NCI-H226 (cell line): Measurements from ENCODE around the gene GSC2.
A peak's percentile ranks its signal among the peaks of the same experiment; 100 is the strongest.

Source experiments
- DNase-seq: peaks from one replicate; pipeline ENCODE4 v3.0.0-alpha.2; 2015

GSC2 gene, protein sequence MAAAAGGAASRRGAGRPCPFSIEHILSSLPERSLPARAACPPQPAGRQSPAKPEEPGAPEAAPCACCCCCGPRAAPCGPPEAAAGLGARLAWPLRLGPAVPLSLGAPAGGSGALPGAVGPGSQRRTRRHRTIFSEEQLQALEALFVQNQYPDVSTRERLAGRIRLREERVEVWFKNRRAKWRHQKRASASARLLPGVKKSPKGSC

DNA sequence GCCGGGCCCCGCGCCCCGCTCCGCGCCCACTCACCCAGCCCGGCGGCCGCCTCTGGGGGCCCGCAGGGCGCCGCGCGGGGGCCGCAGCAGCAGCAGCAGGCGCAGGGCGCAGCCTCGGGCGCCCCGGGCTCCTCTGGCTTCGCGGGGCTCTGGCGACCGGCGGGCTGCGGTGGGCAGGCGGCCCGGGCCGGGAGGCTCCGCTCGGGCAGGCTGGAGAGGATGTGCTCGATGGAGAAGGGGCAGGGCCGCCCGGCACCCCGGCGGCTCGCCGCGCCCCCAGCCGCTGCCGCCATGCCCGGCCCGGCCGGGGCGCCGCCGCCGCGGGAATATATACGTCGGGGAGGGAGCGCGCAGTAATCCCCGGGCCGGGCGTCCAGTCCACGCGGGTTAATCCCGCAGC is at the start of gene GSC2:
Gene GSC2 (minus strand): TSS at position 302 of the 400 bp plus-strand sequence. CDS start 9 bp downstream, at position 293.
- no peak for DNase-seq

DNA sequence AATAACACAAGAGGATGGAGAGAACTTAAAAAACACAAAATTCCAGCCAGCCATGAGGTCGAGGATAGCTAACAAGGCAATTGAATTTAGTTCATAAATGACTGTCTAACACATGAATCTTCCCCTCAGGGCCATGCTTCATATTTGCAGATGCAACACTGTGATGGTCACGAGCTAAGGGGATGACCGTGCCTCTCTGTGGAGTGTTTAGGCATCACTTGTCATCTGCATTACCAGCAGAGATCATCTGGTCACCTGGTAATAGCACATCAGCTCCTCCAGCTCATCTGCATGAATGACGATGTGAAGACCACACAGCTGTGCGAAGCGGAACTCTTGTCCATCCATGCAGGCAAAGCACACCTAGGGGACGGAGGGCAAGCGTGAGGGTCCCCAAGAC is 49.4 kb upstream of the GSC2 start:
- DNase-seq = no peak

DNA sequence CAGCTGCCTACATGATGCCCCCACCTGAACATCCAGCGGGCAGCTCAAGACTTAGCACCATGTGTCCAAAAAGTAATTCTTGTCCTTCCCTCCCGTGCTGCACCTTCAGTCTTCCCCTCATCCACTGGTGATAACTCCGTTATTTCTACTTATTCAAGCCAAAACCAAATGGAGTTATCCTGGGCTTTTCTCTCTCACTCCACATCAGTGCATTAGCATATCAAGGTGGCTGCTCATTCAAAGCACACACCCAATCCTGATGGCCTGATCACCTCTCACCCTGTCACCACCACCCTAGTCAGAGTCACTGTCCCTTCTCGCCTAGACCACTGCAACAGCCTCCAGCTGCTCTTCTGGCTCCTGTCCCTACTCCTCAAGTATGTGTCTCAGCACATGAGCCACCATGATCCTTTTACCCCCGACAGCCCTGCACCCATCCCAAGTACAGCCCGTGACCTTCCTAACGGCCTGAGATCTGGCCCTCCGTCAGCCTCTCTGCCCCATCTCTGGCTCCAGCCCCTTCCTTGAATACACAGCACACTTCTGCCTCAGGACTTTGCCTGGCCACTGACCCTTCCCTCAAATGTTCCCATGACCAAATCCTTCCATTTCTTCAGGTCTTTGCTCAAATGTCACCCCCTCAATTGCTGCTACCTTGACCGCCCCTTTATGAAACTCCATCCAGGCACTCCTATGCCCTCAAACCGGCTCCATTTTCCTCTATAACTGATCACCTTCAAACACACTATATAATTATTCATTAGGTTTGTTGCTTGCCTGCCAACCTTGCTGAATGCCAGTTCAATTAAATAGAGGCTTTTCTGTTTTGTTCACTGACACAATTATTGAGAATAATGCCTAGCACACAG is 48.1 kb upstream of the GSC2 start:
- DNase-seq = no peak

DNA sequence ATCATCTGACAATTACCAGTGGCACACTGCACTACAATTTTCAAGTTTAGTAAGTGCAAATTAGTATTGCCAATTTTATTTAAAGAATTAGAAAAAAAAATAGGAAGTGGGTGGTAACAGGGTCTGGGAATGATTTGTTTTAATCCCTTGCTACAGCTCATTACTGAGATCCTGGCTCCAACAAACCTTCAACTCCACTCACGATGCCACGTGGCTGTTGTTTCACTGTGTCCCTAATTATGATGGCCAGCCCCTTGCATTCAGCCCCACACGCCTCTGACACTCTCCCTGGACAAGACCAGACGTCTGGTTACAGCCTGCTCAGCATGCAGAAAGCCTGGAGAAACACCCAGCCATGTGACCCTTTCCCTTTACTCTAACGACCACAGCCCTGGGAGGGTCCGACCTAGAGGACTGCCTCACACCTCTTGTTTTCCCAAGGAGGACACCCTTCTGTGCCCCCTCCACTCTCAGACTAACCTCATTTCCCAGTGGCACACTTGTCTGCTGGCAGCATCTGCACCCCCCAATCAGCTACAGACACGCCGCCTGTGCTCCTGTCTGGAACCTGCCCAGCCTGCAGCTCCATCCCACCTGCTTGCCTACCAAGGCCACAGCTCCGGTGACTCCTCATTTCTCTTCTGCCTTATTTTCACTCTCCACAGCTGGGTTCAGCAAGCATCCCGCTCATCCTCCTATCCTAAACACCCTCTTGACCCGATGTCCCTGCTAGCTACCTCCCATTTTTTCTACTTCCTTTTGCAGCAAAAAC is 46.9 kb upstream of the GSC2 start:
- no peak for DNase-seq

DNA sequence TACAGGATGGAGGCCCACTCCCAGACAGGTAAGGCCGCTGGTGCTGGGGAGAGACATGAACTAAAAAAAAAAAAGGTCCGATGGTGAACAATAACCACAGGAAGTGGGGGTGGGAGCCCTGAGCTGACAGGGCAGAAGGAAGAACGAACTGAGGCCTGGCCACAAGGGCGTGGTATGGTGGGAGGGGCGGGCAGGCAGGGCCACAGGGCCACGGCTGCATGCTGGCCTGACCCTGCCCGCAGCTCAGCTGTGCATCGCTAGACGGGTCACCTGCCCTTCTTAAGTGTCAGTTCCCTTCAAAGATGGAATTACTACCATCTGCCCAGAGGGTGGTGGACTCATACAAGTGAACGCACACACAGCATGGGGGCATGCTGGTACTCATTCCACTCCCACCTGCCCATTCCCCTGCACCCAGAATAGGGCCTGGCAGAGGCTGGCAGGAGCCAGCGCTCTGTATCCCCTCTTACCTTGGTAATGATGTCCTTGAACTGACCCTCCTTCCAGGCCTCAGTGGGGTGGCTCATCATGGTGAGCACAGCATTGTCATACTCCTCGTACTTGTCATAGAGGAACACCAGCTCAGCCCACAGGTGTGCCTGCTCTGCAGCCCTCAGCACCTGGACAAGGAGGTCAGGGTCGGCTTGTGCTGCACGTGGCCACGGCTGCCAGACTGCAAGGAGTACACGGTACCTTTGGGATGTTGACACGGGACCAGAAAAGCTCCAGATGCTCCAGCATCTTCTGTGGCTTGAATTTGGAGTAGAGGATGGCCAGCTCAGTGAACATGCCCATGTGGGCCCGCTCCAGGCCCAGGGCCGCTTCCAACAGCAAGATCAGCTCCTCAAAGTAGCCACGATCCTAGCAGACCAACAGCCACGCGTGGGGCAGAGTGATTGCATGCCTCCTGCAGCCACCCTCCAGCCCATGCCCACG is 46.0 kb upstream of the GSC2 start:
- DNase-seq = no peak

DNA sequence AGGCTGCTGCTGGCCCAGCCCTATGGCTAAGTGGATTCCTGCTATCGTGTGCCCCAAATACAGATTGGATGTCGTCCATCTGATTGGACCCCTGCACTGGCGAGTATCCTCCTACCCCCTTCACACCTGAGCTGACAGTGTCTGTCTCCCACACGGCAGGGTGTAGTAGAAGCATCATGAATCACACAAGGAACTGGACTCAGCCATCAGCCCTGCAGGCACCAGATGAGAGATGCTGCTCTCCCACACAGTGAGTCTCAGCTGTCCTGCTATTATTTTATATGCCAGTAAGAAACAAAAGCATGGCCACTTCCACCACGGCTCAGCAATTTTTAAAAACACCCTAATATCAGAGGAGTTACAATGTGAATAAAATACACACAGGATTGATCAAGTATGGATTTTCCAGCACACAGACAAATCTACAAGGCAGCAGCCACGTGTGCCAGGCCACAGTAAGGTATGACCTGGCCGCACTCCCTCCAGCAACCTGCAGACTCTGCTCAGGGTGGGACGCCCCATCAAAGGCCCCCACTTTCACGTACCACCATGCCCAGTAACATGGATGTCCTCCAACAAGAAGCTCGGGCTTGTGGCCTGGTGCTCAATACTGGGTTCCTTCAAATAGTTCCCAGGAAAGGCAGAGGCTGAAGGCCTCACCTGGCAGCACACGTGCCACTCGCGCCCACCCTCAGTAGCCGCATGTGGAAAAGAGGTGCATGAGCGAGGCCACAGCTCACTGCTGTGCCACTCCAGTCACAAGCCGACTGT is 44.9 kb upstream of the GSC2 start:
- no peak for DNase-seq

DNA sequence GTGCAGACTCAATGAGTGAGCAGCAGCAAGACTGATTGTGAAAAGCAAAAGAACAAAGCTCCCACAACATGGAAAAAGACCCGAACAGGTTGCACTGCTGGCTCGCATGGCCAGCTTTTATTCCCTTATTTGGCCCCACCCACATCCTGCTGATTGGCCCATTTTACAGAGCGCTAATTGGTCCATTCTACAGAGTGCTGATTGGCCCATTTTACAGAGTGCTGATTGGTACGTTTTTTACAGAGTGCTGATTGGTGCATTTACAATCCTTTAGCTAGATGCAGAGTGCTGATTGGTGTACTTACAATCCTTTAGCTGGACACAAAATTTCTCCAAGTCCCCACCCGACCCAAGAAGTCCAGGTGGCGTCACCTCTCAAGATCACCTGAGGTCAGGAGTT is 43.8 kb upstream of the GSC2 start:
- DNase-seq = no peak

DNA sequence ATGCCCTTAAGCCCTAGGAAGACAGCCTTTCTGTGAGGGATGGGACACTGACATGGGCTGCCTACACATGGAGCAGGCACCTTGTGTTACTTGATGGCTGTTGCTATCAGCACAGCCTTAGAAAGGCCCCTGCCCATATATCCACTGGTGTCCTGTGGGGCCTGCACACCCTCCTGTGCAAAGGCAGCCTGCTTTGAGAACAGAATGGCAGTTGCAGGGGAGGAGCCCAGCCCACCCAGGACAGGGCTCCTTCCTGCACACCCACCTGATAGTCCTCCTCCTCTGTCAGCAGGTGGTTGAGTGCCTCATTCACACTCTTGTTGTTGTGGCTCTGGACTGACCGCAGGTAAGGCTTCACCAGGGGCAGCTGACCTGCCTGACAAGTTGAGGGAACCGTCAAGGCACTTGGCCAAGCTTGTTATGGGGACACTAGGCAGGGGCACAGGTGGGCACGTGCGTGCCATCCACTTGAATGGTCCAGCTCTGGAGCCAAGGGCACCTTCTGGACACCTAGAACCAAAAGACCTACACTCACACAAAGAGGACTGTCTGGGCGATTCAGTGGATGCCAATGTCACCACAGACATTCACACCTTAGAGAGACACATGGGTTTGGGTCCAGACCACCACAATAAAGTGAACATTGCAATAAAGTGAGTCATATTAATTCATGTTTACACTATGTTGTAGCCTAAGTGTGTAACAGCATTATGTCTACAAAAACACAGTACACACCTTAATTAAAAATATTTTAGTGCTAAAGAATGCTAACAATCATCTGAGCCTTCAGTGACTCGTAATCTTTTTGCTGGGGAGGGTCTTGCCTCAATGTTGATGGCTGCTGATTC is 37.8 kb upstream of the GSC2 start:
- no peak for DNase-seq

DNA sequence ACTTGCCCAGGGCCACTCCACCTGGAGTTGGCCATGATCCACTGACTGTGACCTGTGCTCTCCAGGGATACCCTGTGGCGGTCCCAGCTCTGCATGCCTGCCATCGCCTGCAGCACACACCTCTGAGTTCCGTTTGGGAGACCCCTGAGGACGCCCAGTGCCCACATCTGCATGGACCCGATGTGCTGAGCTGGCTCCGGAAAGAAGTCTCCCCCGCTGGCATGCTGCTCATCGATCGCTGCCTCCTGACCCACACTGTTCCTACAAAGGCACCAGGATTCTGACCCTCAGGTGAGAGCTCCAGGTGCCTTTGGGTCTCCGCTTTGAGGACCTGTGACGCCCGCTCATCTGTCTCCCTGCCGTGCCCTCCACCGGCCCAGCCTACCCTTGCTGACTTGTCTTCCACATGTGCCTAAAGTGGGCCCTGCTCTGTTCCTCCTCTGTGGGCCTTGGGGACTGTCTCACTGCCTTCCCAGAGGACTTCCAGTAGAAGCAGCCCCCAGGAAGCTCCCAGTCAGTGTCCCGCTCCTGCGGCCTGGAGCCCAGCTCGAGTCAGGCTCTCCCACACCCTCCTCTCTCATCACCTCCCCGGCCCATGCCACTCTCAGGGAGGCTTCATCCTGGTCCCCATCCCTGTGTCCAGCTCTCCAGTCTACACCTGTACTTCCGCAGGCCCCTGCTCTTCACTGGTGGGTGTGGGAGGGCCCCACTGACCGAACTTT is 34.3 kb upstream of the GSC2 start:
- DNase-seq = no peak

DNA sequence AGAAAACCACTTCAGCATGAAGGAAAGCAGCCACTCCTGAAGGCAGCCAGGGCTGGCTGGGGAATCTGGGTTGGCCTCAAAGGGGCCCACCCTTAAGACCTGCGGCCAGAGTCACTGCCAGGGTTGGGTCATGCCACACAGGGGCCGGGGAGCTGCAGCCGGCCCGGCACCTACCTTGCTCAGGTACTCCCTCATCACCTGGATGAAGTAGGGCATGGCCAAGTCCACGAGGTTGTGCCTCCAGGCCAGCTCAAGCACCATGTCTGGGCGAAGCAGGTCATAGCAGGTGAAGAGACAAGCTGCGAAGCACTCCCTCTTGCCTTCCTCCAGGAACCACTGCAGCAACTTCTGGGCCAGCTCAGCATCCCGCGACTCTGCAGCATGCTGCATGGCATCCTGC is 33.1 kb upstream of the GSC2 start:
- DNase-seq = no peak

DNA sequence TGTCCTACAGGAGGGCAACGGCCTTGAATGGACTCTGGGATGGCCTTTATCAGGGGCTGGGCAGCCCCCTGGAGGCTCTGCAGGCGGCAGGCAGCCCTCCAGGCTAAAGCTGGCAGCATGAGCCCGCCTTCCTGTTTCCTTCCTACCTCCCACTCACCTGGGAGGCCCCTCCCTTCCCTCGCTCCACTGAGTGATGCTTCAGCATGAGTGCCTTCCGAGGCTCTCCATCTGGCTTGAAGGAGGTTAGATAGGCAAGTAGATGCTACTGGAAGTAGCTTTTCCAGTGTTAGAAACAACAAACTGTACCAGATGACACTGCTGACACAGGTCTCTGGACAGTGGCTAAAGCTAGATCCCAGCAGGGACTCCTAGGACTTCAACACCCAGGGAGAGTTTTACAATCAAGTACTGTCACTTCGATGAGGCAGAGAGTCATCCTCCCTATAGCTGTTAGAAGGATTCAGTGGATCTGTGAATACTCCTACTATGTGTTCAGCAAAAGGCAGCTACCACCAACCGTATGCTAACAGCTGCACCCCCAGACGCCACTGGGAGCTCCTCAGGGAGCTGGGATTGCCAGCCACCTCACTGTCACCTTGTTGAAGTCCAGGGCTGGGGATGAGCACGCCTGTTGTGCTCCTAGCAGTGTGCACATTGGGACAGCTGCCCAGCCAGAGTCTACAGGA is 32.5 kb upstream of the GSC2 start:
- DNase-seq = no peak

DNA sequence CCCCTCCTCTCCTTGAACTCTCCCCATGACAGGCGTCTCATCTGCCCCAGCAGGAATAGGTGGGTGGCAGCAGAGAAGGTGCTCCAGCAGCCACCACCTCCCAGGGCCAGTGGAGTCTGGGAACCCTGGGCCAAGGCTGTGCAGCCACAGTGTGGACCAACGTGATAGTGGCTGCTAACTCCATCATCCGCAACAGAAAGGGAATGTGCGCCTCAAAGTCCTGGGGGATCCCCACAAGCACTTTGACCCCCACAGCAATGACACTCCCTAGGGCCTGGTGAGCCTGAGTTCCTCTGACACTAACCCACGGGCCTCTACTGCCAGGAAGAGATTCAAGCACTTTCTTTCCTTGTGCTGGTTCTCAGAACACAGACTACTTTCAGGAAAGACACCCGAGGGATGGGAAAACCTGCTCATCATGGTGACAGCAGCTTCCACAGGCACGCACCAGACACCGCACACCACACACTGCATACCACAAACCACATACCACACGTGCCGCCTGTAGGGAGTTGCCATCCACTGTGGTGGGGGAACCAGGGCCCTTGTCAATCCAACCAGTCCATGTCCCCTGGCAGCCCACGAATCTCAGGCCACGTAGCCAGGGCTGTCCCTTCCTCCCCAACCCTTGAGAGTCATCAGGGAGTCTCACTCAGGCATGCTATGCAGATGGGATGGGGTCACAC is 31.8 kb upstream of the GSC2 start:
- DNase-seq = no peak

DNA sequence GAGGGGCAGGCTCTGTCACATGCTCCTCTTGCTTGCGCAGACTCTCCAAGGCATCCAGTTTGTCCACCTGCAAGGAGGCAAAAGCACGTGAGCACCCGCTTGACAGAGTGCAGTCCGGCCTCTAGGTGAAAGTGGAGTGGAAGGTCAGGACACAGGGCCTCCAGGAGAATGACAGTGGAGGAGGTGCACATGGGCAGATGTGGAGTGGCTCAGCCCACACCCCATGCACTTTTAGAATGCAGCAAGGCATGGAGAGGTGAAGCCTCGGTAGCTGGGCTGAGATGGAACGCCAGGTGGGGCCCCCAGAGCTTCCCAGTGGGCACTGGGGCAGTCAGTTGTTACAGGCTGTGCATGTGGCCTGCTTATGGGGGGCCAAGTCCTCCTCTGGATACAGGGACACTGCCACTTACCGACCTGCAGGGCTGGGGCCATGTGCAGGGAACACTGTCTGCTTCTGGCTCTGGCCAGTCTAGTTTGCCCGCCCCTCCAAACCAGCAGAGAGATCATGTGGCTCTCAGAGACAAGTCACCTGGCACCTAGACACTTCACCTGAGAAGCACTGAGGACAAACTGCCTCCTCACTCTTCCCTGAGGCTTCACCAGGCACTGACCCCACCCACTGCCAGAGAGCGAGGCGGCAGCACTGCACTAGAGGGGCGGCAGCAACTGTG is 30.8 kb upstream of the GSC2 start:
- no peak for DNase-seq

DNA sequence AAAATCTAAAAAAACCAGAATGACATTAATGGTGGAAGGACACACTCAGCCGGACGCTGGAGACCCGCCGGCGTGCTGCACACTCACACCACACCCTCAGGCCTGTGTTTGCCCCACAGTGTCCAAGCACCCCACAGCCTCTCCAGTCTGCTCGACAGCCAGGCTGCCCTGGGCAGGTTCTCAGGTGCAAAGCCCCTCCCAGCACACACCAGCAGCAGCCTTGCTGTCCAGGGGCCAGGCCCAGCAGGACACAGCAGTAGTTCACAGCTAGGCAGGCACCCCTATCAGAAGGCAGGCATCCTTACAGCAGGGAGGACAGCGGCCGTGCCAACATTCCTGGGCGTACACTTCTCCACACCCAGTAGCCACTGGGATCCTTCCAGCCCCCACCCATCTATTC is 30.1 kb upstream of the GSC2 start:
- DNase-seq = no peak

DNA sequence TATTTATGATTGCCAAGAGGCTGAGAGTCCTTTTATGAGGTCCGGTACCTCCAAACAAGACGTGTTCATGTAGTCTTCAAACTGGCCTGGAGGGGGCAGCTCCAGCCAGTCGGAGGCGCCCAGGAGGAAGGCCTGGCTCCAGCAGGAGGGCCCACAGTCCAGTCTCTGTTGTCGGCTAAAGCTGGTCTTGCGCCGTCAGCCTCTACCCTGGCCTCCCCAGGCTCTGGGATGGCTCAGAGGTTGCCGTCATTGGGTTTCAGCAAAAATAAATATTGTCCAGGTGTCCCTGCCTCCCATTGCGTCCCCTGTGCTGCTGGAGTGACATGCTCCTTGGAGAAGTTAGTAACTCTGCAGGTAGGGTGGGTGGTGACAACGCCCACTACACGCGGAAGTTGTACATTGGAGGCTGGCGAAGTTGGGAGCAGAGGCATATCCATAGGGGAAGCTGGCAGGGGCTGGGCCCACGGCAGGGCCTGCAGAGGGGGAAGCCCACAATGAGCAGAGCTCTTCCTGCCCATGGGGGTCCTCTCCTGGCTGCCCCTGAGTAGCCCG is 29.5 kb upstream of the GSC2 start:
- DNase-seq = peak; percentile 26

DNA sequence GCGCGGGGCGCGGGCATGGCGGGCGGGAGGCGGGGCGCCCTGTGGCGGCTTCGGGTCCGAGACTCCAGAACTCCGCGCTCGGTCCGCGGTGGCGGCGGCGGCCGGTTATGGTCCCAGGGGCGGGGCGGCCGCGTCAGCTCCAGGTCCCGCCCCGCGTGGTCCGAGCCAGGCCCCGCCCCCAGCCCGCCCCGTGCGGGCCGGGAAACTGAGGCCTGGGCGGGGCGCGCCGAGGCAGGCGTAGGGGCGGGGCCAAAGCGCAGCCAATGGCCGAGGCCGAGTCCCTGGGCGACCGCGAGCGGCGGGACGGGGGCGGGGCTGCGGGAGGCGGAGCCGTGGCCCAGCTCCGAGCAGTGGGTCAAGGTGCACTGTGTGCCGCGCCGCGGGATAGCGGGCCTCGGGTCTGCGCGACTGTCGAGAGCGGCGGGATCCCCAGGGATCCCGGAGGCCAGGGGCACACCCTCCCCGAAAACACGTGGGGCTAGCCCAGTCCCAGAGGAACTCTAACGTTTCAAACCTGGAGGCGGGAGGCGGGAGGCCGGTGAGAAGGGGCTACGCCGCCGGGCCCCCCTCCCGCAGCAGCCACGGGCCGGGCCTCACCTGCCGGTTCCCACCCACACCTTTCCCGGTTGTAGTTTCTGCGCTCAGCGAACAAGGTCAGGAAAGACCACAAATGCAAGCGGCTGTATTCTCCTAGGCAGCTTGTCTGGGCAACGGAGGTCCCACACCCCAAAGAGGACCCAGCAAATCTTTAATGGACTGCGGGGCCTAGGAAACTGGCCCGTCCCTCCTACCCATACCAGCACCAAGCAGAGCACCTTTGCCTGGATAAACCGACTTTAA is 28.8 kb upstream of the GSC2 start, which contains the start of gene SLC25A1:
Gene SLC25A1 (minus strand): TSS at position 80 of the 840 bp plus-strand sequence. CDS start 63 bp downstream, at position 17.
- peak; percentile 60 for DNase-seq
